GM19372 (cell line): ENCODE data around the gene CNOT8.
"Not testable (repeated sequence)": the region's sequence is repeated elsewhere in the genome, so short reads cannot be mapped to it uniquely, and the experiment has no call there.

Experiments
- ATAC-seq: cut with Tn5 transposase; IDR thresholded peaks from one replicate; pipeline ENCODE4 v1.9.1; 2021; ENCODE audit warnings: mild to moderate bottlenecking, low read depth, moderate library complexity; ENCODE audit not compliant: unreplicated experiment

CNOT8 gene

GRCh38 chr5:154901913-154902312, 43.5 kb downstream of the CNOT8 start:
- ATAC-seq = no peak

DNA sequence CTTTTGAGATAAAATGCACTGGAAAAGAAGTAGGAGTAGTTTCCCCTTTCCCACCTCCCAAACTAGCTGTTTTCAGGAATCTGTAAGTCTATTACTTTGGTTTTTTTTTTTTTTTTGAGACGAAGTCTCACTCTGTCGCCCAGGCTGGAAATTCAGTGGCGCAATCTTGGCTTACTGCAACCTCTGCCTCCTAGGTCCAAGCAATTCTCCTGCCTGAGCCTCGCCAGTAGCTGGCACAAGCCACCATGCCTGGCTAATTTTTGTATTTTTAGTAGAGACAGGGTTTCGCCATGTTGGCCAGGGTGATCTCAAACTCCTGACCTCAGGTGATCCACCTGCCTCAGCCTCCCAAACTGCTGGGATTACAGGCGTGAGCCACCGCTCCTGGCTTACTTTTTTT, 47.2 kb downstream of the CNOT8 start:
- not testable (repeated sequence) for ATAC-seq

DNA sequence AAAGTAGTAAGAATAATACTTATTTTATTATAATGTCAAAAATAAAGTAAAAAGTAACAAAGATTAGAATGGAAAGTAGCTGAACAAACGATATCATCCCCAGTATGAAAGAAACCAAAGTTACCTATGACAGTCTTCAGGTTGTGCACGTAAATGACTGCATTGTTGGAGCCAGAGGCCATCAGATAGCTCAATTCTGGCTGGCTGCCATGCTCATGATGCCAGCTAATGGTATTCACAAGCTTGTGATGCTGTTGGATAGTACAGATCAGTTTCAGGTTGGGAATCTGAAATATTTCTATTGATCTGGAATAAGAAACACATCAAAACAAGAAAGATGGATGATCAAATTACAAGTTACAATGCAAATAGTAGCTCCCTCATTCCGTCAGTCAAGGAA, 58.4 kb downstream of the CNOT8 start:
- no peak for ATAC-seq

- ATAC-seq = no peak
Measured at GRCh38 chr5:154917757-154918156, 59.3 kb downstream of the CNOT8 start.

GRCh38 chr5:154923441-154924430, 65.3 kb downstream of the CNOT8 start:
- no peak for ATAC-seq
